HCT116 (cell line): ENCODE results near the gene MBP. TPM values are rescaled to one million over a fixed set of nuclear protein-coding genes. Genes with fewer than 3 reads are reported as not detected.

ENCODE experiments used
- ATAC-seq: fragments of 200-7000 bp; cut with Tn5 transposase; 2 replicates; pipeline ENCODE4 v1.9.1; 2020; ENCODE audit warnings: mild to moderate bottlenecking, moderate library complexity
- BruUV-seq: library from RNA; stranded (reverse); fragments of 400-500 nt; replicated peaks from 2 replicates; lab custom pipeline; 2021; lab: Mats Ljungman, UMichigan
- CTCF ChIA-PET: fragments of 300-600 bp; sonication (Branson Sonifier 250); formaldehyde crosslinking; loops from one replicate; lab custom pipeline; 2021; ENCODE audit warnings: antibody characterized with exemption; lab: Charles Lee
- POLR2A ChIA-PET: fragments of 300-600, 350-600 bp; sonication (Branson Sonifier 250); formaldehyde crosslinking; loops from one replicate; lab custom pipeline; 2021; ENCODE audit warnings: antibody characterized with exemption; lab: Charles Lee
- RAD21 ChIA-PET, 2 experiments: fragments of 300-600 bp; sonication (Branson Sonifier 250); formaldehyde crosslinking; loops; one replicate each; lab custom pipeline; 2023; ENCODE audit warnings: low total read pairs in 2 of 2; ENCODE audit not compliant: uncharacterized antibody in 2 of 2, unreplicated experiment in 2 of 2, low non-redundant PET in 1 of 2; lab: Charles Lee
- DNase-seq: peaks from one replicate; pipeline ENCODE4 v3.0.0-alpha.2; 2010; ENCODE audit warnings: low read depth, low spot score
- H2AFZ ChIP-seq: fragments of 200-600 bp; shearing (Covaris generic), sonication (generic); 2 replicates; pipeline ENCODE4 v1.6.1; 2017; ENCODE audit warnings: low read depth, mixed run types, mixed read lengths, antibody characterized with exemption, low read length; ENCODE audit not compliant: poor library complexity, severe bottlenecking
- H3K27ac ChIP-seq: 2 replicates; pipeline ENCODE4 v1.5.1; 2012; ENCODE audit warnings: low read depth, low read length
- H3K27me3 ChIP-seq: fragments of 200-600 bp; sonication (generic); 2 replicates; pipeline ENCODE4 v1.6.1; 2016; ENCODE audit warnings: mixed run types, low read length, mixed read lengths; ENCODE audit not compliant: insufficient read depth
- H3K36me3 ChIP-seq, 2 experiments: fragments of 200-500 bp in 1 of 2; fragments of 200-600 bp in 1 of 2; sonication (Bioruptor generic) in 1 of 2; sonication (generic) in 1 of 2; 2 replicates each; pipeline versions ENCODE4 v1.5.1 to v1.6.1; 2014 to 2016; ENCODE audit warnings: low read length in 2 of 2, inconsistent platforms in 1 of 2, mixed read lengths in 1 of 2, mixed run types in 1 of 2; ENCODE audit not compliant: insufficient read depth in 2 of 2, control insufficient read depth in 1 of 2
- H3K4me1 ChIP-seq, 2 experiments: fragments of 200-600 bp in 1 of 2; sonication (generic) in 1 of 2; 2 replicates each; pipeline versions ENCODE4 v1.5.1 to v1.6.1; 2012 to 2017; ENCODE audit warnings: low read length in 2 of 2, inconsistent platforms in 1 of 2, mild to moderate bottlenecking in 1 of 2, mixed read lengths in 1 of 2, mixed run types in 1 of 2, moderate library complexity in 1 of 2; ENCODE audit not compliant: insufficient read depth in 2 of 2, control insufficient read depth in 1 of 2
- H3K4me2 ChIP-seq: fragments of 200-600 bp; sonication (generic); 2 replicates; pipeline ENCODE4 v1.6.1; 2017; ENCODE audit warnings: mixed run types, low read length, mixed read lengths
- H3K4me3 ChIP-seq, 2 experiments: fragments of 200-600 bp in 1 of 2; sonication (generic) in 1 of 2; replicated peaks in 1 of 2; 2 replicates each; pipeline ENCODE4 v1.5.1; 2011 to 2016; ENCODE audit warnings: low read length in 2 of 2, control low read depth in 1 of 2, low read depth in 1 of 2, mild to moderate bottlenecking in 1 of 2, mixed read lengths in 1 of 2, mixed run types in 1 of 2
- H3K79me2 ChIP-seq: fragments of 200-600 bp; sonication (generic); 2 replicates; pipeline ENCODE4 v1.6.1; 2017; ENCODE audit warnings: mild to moderate bottlenecking, mixed run types, low read length, moderate library complexity, mixed read lengths; ENCODE audit not compliant: insufficient read depth
- H3K9ac ChIP-seq: fragments of 200-600 bp; sonication (generic); 2 replicates; pipeline ENCODE4 v1.6.1; 2016; ENCODE audit warnings: low read length, mixed read lengths
- H3K9me2 ChIP-seq: fragments of 200-600 bp; sonication (generic), shearing (Covaris generic); 2 replicates; pipeline ENCODE4 v1.6.1; 2017; ENCODE audit warnings: mixed run types, mild to moderate bottlenecking, moderate library complexity; ENCODE audit not compliant: insufficient read depth
- H3K9me3 ChIP-seq, 2 experiments: fragments of 200-500 bp in 1 of 2; fragments of 200-600 bp in 1 of 2; sonication (Bioruptor generic) in 1 of 2; sonication (generic) in 1 of 2; 2 replicates each; pipeline ENCODE4 v1.6.1; 2014 to 2017; ENCODE audit warnings: low read length in 2 of 2, mixed read lengths in 2 of 2, inconsistent platforms in 1 of 2, low read depth in 1 of 2, mild to moderate bottlenecking in 1 of 2, mixed run types in 1 of 2, moderate library complexity in 1 of 2; ENCODE audit not compliant: control insufficient read depth in 1 of 2, insufficient read depth in 1 of 2
- H4K20me1 ChIP-seq: fragments of 200-600 bp; sonication (generic), shearing (Covaris generic); 2 replicates; pipeline ENCODE4 v1.6.1; 2017; ENCODE audit warnings: mixed run types, mild to moderate bottlenecking, moderate library complexity; ENCODE audit not compliant: insufficient read depth
- CEBPB ChIP-seq: IDR thresholded peaks from 2 replicates; pipeline ENCODE4 v1.6.1; 2012; ENCODE audit warnings: low read depth
- EGR1 ChIP-seq: IDR thresholded peaks from 2 replicates; pipeline ENCODE4 v1.6.1; 2012; ENCODE audit warnings: low read depth
- EZH2 ChIP-seq: fragments of 200-600 bp; sonication (generic); IDR thresholded peaks from 2 replicates; pipeline ENCODE4 v1.6.1; 2017; ENCODE audit warnings: antibody characterized with exemption, mixed run types
- FOSL1 ChIP-seq: IDR thresholded peaks from 2 replicates; pipeline ENCODE4 v1.6.1; 2012; ENCODE audit warnings: low read depth
- JUND ChIP-seq: IDR thresholded peaks from 2 replicates; pipeline ENCODE4 v1.6.1; 2012
- MAX ChIP-seq: IDR thresholded peaks from 2 replicates; pipeline ENCODE4 v1.6.1; 2012
- POLR2A ChIP-seq: IDR thresholded peaks from 2 replicates; pipeline ENCODE4 v1.7.0; 2011; ENCODE audit warnings: borderline replicate concordance; ENCODE audit not compliant: insufficient read depth, insufficient read length; ENCODE audit errors: extremely low read depth
- POLR2AphosphoS5 ChIP-seq: IDR thresholded peaks from 2 replicates; pipeline ENCODE4 v1.6.1; 2011; ENCODE audit warnings: mild to moderate bottlenecking, low read depth, low read length, moderate library complexity
- RAD21 ChIP-seq: IDR thresholded peaks from 2 replicates; pipeline ENCODE4 v1.6.1; 2012; ENCODE audit warnings: low read depth, mild to moderate bottlenecking
- SIN3A ChIP-seq: IDR thresholded peaks from 2 replicates; pipeline ENCODE4 v1.6.1; 2012; ENCODE audit warnings: low read depth
- SP1 ChIP-seq: IDR thresholded peaks from 2 replicates; pipeline ENCODE4 v1.6.1; 2012; ENCODE audit warnings: low read depth
- SRF ChIP-seq: IDR thresholded peaks from 2 replicates; pipeline ENCODE4 v1.6.1; 2012; ENCODE audit warnings: low read depth
- TCF7L2 ChIP-seq: IDR thresholded peaks from 2 replicates; pipeline ENCODE4 v1.7.0; 2011; ENCODE audit warnings: borderline replicate concordance, inconsistent platforms; ENCODE audit not compliant: insufficient read depth, insufficient read length; ENCODE audit errors: extremely low read depth
- YY1 ChIP-seq: IDR thresholded peaks from 2 replicates; pipeline ENCODE4 v1.6.1; 2011; ENCODE audit warnings: low read length, low read depth, moderate library complexity, mild to moderate bottlenecking; ENCODE audit not compliant: insufficient replicate concordance; ENCODE audit errors: extremely low read depth
- ZFX ChIP-seq: fragments of 450-650 bp; IDR thresholded peaks from 2 replicates; pipeline ENCODE4 v1.6.1; 2017
- intact Hi-C: fragments of 100-400 bp; cut with micrococcal nuclease; formaldehyde crosslinking; loops from 2 replicates; pipeline ENCODE4 v1.10.0; 2022
- total RNA-seq: library from RNA; stranded (reverse); gene quantifications from one replicate; pipeline ENCODE4 v1.2.1, GENCODE V29; 2021; ENCODE audit not compliant: unreplicated experiment
- TF ChIP-seq, protein P1 (sequence below): IDR thresholded peaks from 2 replicates; pipeline ENCODE4 v1.6.1; 2012; ENCODE audit warnings: low read depth
- TF ChIP-seq, protein P2 (sequence below): IDR thresholded peaks from 2 replicates; pipeline ENCODE4 v1.6.1; 2011; ENCODE audit warnings: mild to moderate bottlenecking, low read length, moderate library complexity; ENCODE audit not compliant: insufficient replicate concordance; ENCODE audit errors: extremely low read depth
- TF ChIP-seq, protein P3 (sequence below): IDR thresholded peaks from 2 replicates; pipeline ENCODE4 v1.6.1; 2012
- TF ChIP-seq, protein P4 (sequence below), 3 experiments: fragments of 200-600 bp in 1 of 3; sonication (generic) in 1 of 3; IDR thresholded peaks in 2 of 3; conservative IDR thresholded peaks in 1 of 3; 2 replicates each; pipeline ENCODE4 v1.5.1; 2012 to 2017; ENCODE audit warnings: low read depth in 2 of 3, low read length in 2 of 3, antibody characterized with exemption in 1 of 3, borderline replicate concordance in 1 of 3, control low read depth in 1 of 3, mild to moderate bottlenecking in 1 of 3, mixed read lengths in 1 of 3, mixed run types in 1 of 3, moderate library complexity in 1 of 3; ENCODE audit not compliant: insufficient read depth in 1 of 3

Gene MBP
- total RNA-seq, 1 experiment from 2014 or later: 34.9 TPM

DNA sequence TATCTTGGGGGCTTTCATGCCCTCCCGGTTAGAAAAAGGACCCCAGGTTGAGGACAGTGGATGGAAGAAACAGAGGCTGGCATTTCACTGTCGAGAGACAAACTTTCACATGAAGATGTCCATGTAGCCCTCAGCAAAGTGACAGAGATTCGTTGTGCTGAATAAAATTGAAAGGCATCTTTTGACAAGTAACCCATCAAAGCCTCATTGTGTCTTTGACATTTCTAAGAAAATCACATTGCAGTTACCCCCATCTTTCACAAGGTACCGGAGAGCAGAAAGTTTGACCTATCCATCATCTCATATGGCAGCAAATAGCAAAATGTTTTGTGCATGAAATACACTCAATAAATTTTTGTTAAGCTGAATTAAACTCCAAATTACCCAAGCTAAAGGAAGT is 2.0 kb upstream of the MBP start:
- CTCF ChIA-PET: no interaction called here
- no TSS peak for BruUV-seq
- no peak for DNase-seq
- POLR2A ChIA-PET: no interaction called here
- no peaks in the 10 kb centered on the region for H3K36me3 ChIP-seq
- no peak for TF ChIP-seq EZH2
- TF ChIP-seq SIN3A: no peak
- TF ChIP-seq RAD21: no peak
- no peak for TF ChIP-seq FOSL1
- TF ChIP-seq MAX: no peak
- TF ChIP-seq, protein P1, sequence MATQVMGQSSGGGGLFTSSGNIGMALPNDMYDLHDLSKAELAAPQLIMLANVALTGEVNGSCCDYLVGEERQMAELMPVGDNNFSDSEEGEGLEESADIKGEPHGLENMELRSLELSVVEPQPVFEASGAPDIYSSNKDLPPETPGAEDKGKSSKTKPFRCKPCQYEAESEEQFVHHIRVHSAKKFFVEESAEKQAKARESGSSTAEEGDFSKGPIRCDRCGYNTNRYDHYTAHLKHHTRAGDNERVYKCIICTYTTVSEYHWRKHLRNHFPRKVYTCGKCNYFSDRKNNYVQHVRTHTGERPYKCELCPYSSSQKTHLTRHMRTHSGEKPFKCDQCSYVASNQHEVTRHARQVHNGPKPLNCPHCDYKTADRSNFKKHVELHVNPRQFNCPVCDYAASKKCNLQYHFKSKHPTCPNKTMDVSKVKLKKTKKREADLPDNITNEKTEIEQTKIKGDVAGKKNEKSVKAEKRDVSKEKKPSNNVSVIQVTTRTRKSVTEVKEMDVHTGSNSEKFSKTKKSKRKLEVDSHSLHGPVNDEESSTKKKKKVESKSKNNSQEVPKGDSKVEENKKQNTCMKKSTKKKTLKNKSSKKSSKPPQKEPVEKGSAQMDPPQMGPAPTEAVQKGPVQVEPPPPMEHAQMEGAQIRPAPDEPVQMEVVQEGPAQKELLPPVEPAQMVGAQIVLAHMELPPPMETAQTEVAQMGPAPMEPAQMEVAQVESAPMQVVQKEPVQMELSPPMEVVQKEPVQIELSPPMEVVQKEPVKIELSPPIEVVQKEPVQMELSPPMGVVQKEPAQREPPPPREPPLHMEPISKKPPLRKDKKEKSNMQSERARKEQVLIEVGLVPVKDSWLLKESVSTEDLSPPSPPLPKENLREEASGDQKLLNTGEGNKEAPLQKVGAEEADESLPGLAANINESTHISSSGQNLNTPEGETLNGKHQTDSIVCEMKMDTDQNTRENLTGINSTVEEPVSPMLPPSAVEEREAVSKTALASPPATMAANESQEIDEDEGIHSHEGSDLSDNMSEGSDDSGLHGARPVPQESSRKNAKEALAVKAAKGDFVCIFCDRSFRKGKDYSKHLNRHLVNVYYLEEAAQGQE: no peak
- no peak for TF ChIP-seq SP1
- no peak for TF ChIP-seq JUND
- no peak for TF ChIP-seq EGR1
- no peak for TF ChIP-seq ZFX
- no peak for TF ChIP-seq POLR2A
- TF ChIP-seq, protein P2, sequence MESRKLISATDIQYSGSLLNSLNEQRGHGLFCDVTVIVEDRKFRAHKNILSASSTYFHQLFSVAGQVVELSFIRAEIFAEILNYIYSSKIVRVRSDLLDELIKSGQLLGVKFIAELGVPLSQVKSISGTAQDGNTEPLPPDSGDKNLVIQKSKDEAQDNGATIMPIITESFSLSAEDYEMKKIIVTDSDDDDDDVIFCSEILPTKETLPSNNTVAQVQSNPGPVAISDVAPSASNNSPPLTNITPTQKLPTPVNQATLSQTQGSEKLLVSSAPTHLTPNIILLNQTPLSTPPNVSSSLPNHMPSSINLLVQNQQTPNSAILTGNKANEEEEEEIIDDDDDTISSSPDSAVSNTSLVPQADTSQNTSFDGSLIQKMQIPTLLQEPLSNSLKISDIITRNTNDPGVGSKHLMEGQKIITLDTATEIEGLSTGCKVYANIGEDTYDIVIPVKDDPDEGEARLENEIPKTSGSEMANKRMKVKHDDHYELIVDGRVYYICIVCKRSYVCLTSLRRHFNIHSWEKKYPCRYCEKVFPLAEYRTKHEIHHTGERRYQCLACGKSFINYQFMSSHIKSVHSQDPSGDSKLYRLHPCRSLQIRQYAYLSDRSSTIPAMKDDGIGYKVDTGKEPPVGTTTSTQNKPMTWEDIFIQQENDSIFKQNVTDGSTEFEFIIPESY: no peak
- TF ChIP-seq, protein P3, sequence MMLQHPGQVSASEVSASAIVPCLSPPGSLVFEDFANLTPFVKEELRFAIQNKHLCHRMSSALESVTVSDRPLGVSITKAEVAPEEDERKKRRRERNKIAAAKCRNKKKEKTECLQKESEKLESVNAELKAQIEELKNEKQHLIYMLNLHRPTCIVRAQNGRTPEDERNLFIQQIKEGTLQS: no peak
- TF ChIP-seq YY1: no peak
- no peak for TF ChIP-seq TCF7L2
- no peak for TF ChIP-seq POLR2AphosphoS5
- TF ChIP-seq SRF: no peak
- TF ChIP-seq, protein P4, sequence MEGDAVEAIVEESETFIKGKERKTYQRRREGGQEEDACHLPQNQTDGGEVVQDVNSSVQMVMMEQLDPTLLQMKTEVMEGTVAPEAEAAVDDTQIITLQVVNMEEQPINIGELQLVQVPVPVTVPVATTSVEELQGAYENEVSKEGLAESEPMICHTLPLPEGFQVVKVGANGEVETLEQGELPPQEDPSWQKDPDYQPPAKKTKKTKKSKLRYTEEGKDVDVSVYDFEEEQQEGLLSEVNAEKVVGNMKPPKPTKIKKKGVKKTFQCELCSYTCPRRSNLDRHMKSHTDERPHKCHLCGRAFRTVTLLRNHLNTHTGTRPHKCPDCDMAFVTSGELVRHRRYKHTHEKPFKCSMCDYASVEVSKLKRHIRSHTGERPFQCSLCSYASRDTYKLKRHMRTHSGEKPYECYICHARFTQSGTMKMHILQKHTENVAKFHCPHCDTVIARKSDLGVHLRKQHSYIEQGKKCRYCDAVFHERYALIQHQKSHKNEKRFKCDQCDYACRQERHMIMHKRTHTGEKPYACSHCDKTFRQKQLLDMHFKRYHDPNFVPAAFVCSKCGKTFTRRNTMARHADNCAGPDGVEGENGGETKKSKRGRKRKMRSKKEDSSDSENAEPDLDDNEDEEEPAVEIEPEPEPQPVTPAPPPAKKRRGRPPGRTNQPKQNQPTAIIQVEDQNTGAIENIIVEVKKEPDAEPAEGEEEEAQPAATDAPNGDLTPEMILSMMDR (IDR thresholded peaks at IDR 0.05 in 2 of 3, conservative IDR thresholded peaks at IDR 0.05 in 1 of 3; ENCODE audit: borderline replicate concordance in 1 of 3, insufficient read depth in 1 of 3, low read depth in 2 of 3, low read length in 2 of 3): no peak
- no peak for TF ChIP-seq CEBPB
- TF ChIP-seq, all 23 proteins: peak for 0
- intact Hi-C loops: loop anchor here (5.0 to 10.0 kb wide), 2 partner anchors 73 to 130 kb away; no protein-coding TSS in a partner anchor
- H3K79me2 ChIP-seq: peaks cover 25% of the 10 kb centered on the region
- H3K27me3 ChIP-seq: no peaks in the 10 kb centered on the region
- peaks cover 8 to 30% of the 10 kb centered on the region in 2 experiments; a peak in 3 of 4 replicates for H3K4me1 ChIP-seq
- no peaks in the 10 kb centered on the region for H3K9me3 ChIP-seq
- no peaks in the 10 kb centered on the region for H4K20me1 ChIP-seq
- H3K4me3 ChIP-seq: no peak overlapping the region
- no peak overlapping the region for H2AFZ ChIP-seq
- RAD21 ChIA-PET: no interaction called here
- H3K9ac ChIP-seq: no peak overlapping the region
- no peak overlapping the region for H3K27ac ChIP-seq
- H3K4me2 ChIP-seq: no peak overlapping the region
- ATAC-seq: no peak
- no peaks in the 10 kb centered on the region for H3K9me2 ChIP-seq
